Calu3 (cell line): ENCODE measurements around the gene ZC3H12D. TPM values are rescaled to one million over a fixed set of nuclear protein-coding genes. Genes with fewer than 3 reads are reported as not detected.

Source experiments
- BruUV-seq: library from RNA; stranded (reverse); fragments of 400-500 nt; replicated peaks from 2 replicates; lab custom pipeline; 2021; lab: Mats Ljungman, UMichigan
- CTCF ChIA-PET: fragments of 300-600 bp; sonication (Branson Sonifier 250); formaldehyde crosslinking; loops from one replicate; lab custom pipeline; 2022; ENCODE audit warnings: antibody characterized with exemption; lab: Charles Lee
- DNase-seq: peaks from one replicate; pipeline ENCODE4 v3.0.0; 2022
- H3K27ac Mint-ChIP-seq: one replicate; pipeline ENCODE4 v1.8.0; 2022; ENCODE audit warnings: mixed read lengths; ENCODE audit not compliant: unreplicated experiment
- H3K27me3 Mint-ChIP-seq: one replicate; pipeline ENCODE4 v1.8.0; 2022; ENCODE audit warnings: mixed read lengths; ENCODE audit not compliant: unreplicated experiment
- H3K36me3 Mint-ChIP-seq: one replicate; pipeline ENCODE4 v1.8.0; 2022; ENCODE audit warnings: mild to moderate bottlenecking, moderate library complexity, mixed read lengths; ENCODE audit not compliant: insufficient read depth, unreplicated experiment
- H3K4me1 Mint-ChIP-seq: one replicate; pipeline ENCODE4 v1.8.0; 2022; ENCODE audit warnings: mild to moderate bottlenecking, low read depth, mixed read lengths; ENCODE audit not compliant: unreplicated experiment
- H3K4me3 Mint-ChIP-seq: one replicate; pipeline ENCODE4 v1.8.0; 2022; ENCODE audit warnings: mild to moderate bottlenecking, low read depth, moderate library complexity, mixed read lengths; ENCODE audit not compliant: unreplicated experiment
- H3K9me3 Mint-ChIP-seq: one replicate; pipeline ENCODE4 v1.8.0; 2022; ENCODE audit warnings: low read depth, mixed read lengths; ENCODE audit not compliant: unreplicated experiment
- CTCF ChIP-seq: fragments of 200-600 bp; IDR thresholded peaks from one replicate; pipeline ENCODE4 v1.8.0; 2022; ENCODE audit warnings: antibody characterized with exemption; ENCODE audit not compliant: unreplicated experiment
- intact Hi-C: fragments of 100-400 bp; cut with micrococcal nuclease; formaldehyde crosslinking; loops from one replicate; pipeline ENCODE4 v1.10.0; 2022; ENCODE audit not compliant: unreplicated experiment
- total RNA-seq: library from RNA; stranded (reverse); gene quantifications from 2 replicates; pipeline ENCODE4 v1.2.3, GENCODE V29; 2022

Gene ZC3H12D
- total RNA-seq, 1 experiment from 2014 or later = 0.05 TPM

- Mint-ChIP-seq H3K27ac (no peak overlapping the region), H3K9me3 (no peaks in the 10 kb centered on the region), H3K36me3 (peaks cover 22% of the 10 kb centered on the region), H3K4me3 (no peak overlapping the region), H3K27me3 (no peaks in the 10 kb centered on the region), H3K4me1 (no peaks in the 10 kb centered on the region)
- DNase-seq = no peak
- intact Hi-C loops = no loop called here
- CTCF ChIA-PET = no interaction called here
- no peak for TF ChIP-seq CTCF
- no TSS peak for BruUV-seq
Measured at GRCh38 chr6:149403534-149403933, 81.3 kb downstream of the ZC3H12D start.

GRCh38 chr6:149400050-149400449 lies 84.8 kb downstream of the ZC3H12D start, which contains the start of gene SUMO4:
SUMO4 (plus strand) TSS chr6:149400262; CDS start chr6:149400392, 130 bp downstream.
- no peak within 1 kb of the TSS for H3K27ac Mint-ChIP-seq
- CTCF ChIA-PET = no interaction called here
- BruUV-seq = no TSS peak
- intact Hi-C loops = no loop called here
- no peak within 1 kb of the TSS for H3K4me3 Mint-ChIP-seq
- DNase-seq = no peak
- H3K36me3 Mint-ChIP-seq = peaks cover 17% of the 10 kb centered on the region
- no peak for TF ChIP-seq CTCF
- H3K27me3 Mint-ChIP-seq = no peaks in the 10 kb centered on the region
- H3K9me3 Mint-ChIP-seq = no peaks in the 10 kb centered on the region
- H3K4me1 Mint-ChIP-seq = peaks cover 12% of the 10 kb centered on the region

GRCh38 chr6:149397384-149397783 lies 87.4 kb downstream of the ZC3H12D start:
- TF ChIP-seq CTCF = no peak
- no peak for DNase-seq
- peaks cover 18% of the 10 kb centered on the region for H3K4me1 Mint-ChIP-seq
- CTCF ChIA-PET = interaction anchor here (0.6 kb wide), 1 partner anchor 19 kb away, joined by 5 read pairs; no protein-coding TSS in a partner anchor
- no peaks in the 10 kb centered on the region for H3K9me3 Mint-ChIP-seq
- H3K27me3 Mint-ChIP-seq = no peaks in the 10 kb centered on the region
- no TSS peak for BruUV-seq
- no peak overlapping the region for H3K4me3 Mint-ChIP-seq
- intact Hi-C loops = no loop called here
- H3K27ac Mint-ChIP-seq = no peak overlapping the region
- peaks cover 10% of the 10 kb centered on the region for H3K36me3 Mint-ChIP-seq

Other genes starting within 250 kb of the ZC3H12D start
- 35.7 and 38.1 TPM in 2 replicates for gene TAB2, start 167.3 kb downstream of the ZC3H12D start, total RNA-seq
- gene SUMO4, start 84.8 kb downstream of the ZC3H12D start, total RNA-seq = 1.4 and 2.9 TPM in 2 replicates
- 21.5 and 22.6 TPM in 2 replicates for gene PPIL4, start 61.0 kb upstream of the ZC3H12D start, total RNA-seq
- 23.4 and 26.7 TPM in 2 replicates for gene GINM1, start 81.4 kb upstream of the ZC3H12D start, total RNA-seq
- gene KATNA1, start 163.7 kb upstream of the ZC3H12D start, total RNA-seq = 9.9 and 13.1 TPM in 2 replicates
- 20.0 and 20.7 TPM in 2 replicates for gene LATS1, start 233.1 kb upstream of the ZC3H12D start, total RNA-seq